Esophagus squamous epithelium (tissue), 5 donors: ENCODE data around the gene ZNF217. TPM values are rescaled to one million over a fixed set of nuclear protein-coding genes. Genes with fewer than 3 reads are reported as not detected.
"Not testable (repeated sequence)": the region's sequence is repeated elsewhere in the genome, so short reads cannot be mapped to it uniquely, and the experiment has no call there.

ENCODE experiments used
- DNase-seq: peaks from one replicate; lab custom pipeline; 2025; lab: John Stamatoyannopoulos, UW
- H3K27ac ChIP-seq, 4 donors: fragments of 200-600 bp; sonication (generic); one replicate each; pipeline ENCODE4 v1.5.1; 2016 to 2019; ENCODE audit warnings: mild to moderate bottlenecking in 1 of 4
- H3K27me3 ChIP-seq, 4 donors: fragments of 200-600 bp; sonication (generic); 1 replicate in 3 of 4; 2 replicates in 1 of 4; pipeline versions ENCODE4 v1.5.1 to v1.6.0; 2017 to 2021; ENCODE audit warnings: antibody characterized with exemption in 1 of 4
- H3K36me3 ChIP-seq, 3 donors: fragments of 200-600 bp; sonication (generic); one replicate each; pipeline ENCODE4 v1.5.1; 2016 to 2019
- H3K4me1 ChIP-seq, 3 donors: fragments of 200-600 bp; sonication (generic); one replicate each; pipeline ENCODE4 v1.5.1; 2017 to 2019
- H3K4me3 ChIP-seq, 4 donors: fragments of 200-600 bp; sonication (generic); 1 replicate in 3 of 4; 2 replicates in 1 of 4; pipeline ENCODE4 v1.5.1; 2016 to 2019; ENCODE audit warnings: mild to moderate bottlenecking in 2 of 4, moderate library complexity in 1 of 4
- H3K9me3 ChIP-seq, 3 donors: fragments of 200-600 bp; sonication (generic); one replicate each; pipeline ENCODE4 v1.5.1; 2016 to 2019
- POLR2A ChIP-seq, 4 donors: fragments of 450-650 bp; IDR thresholded peaks; one replicate each; pipeline ENCODE4 v1.6.1; 2017; ENCODE audit warnings: antibody characterized with exemption in 4 of 4, mild to moderate bottlenecking in 4 of 4, moderate library complexity in 3 of 4
- WGBS, 2 donors: methylation state at CpG; one replicate each; pipeline ENCODE4 v1.1.5; 2018; 5-methylcytosine and 5-hydroxymethylcytosine counted together
- intact Hi-C: fragments of 100-400 bp; cut with DNase I; formaldehyde crosslinking; loops from one replicate; pipeline ENCODE4 v1.15.0; 2022
- total RNA-seq, 4 donors: library from RNA; depleted of rRNA; stranded (reverse); fragments of >200 nt; gene quantifications; one replicate each; pipeline ENCODE4 v1.1.0, GENCODE V29; 2016
- TF ChIP-seq, protein P1 (sequence below), 6 experiments: fragments of 450-650 bp in 4 of 6; fragments of 200-600 bp in 2 of 6; sonication (generic) in 2 of 6; IDR thresholded peaks; one replicate each; pipeline ENCODE4 v1.5.1; 2016 to 2019; ENCODE audit warnings: antibody characterized with exemption in 6 of 6, mild to moderate bottlenecking in 4 of 6, moderate library complexity in 4 of 6
- donor health status: DM: yes; HTN: yes; CAD: no.

ZNF217 gene
- total RNA-seq, 4 donors from 2014 or later: 20.7 to 27.5 (median 22.2) TPM

DNA sequence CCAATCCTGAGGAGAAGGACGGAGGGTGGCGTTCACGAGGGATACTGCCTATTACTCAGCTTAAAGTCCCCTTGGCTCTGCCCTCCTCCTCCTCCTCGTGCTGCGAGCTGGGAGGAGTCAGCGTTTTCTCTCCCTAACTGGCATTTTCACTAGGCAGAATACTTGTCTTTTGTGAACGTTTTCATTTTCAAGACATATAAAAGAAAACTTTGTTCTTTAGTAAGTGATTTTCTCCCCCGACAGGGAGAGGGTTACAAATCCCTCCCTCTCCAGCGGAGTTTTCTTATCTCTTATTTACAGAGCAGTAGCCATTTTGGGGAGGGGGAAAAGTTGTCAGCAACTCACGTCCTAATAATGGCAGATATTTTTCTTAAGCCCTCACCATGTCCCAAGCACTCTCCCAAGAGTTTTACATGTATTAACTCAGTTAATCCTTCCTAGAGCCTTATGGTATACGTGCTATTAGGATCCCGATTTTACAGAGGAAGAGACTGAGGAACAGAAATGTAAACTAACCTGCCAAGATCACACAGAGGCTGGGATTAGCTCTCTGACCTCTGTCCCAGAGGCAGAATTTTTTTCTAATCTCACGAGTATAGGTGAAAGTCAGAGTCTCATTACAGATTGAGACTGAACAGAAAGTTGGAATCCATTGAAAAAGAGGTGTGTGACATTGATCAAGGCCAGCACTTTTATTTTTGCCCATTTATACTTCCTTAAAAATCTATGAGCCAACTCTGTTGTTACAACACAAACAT lies 30.0 kb upstream of the ZNF217 start:
- Histone ChIP-seq H3K27me3 (no peaks in the 10 kb centered on the region), H3K36me3 (no peaks in the 10 kb centered on the region), H3K27ac (peak overlapping the region; percentile 78 to 91 (median 90)), H3K4me1 (peaks cover 26 to 42% (median 30%) of the 10 kb centered on the region in 3 donors), H3K4me3 (peak overlapping the region; percentile 13 to 57 (median 42)), H3K9me3 (no peaks in the 10 kb centered on the region)
- intact Hi-C loops: no loop called here
- WGBS, 2 donors: 3% methylated on average over 13 of the region's 13 CpGs
- DNase-seq: no peak
- TF ChIP-seq, protein P1, sequence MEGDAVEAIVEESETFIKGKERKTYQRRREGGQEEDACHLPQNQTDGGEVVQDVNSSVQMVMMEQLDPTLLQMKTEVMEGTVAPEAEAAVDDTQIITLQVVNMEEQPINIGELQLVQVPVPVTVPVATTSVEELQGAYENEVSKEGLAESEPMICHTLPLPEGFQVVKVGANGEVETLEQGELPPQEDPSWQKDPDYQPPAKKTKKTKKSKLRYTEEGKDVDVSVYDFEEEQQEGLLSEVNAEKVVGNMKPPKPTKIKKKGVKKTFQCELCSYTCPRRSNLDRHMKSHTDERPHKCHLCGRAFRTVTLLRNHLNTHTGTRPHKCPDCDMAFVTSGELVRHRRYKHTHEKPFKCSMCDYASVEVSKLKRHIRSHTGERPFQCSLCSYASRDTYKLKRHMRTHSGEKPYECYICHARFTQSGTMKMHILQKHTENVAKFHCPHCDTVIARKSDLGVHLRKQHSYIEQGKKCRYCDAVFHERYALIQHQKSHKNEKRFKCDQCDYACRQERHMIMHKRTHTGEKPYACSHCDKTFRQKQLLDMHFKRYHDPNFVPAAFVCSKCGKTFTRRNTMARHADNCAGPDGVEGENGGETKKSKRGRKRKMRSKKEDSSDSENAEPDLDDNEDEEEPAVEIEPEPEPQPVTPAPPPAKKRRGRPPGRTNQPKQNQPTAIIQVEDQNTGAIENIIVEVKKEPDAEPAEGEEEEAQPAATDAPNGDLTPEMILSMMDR (IDR thresholded peaks at IDR 0.05): no peak
- TF ChIP-seq POLR2A (IDR thresholded peaks at IDR 0.05): peak in 1 of 4 donors; percentile 55

- intact Hi-C loops: no loop called here
- H3K4me1 ChIP-seq: peaks cover 26 to 42% (median 30%) of the 10 kb centered on the region in 3 donors
- DNase-seq: no peak
- peak overlapping the region; percentile 13 to 57 (median 42) for H3K4me3 ChIP-seq
- no peaks in the 10 kb centered on the region for H3K27me3 ChIP-seq
- 0 to 2% methylated on average over 3 of the region's 3 CpGs for WGBS, 2 donors
- H3K36me3 ChIP-seq: no peaks in the 10 kb centered on the region
- H3K9me3 ChIP-seq: no peaks in the 10 kb centered on the region
- TF ChIP-seq POLR2A (IDR thresholded peaks at IDR 0.05): no peak
- TF ChIP-seq, protein P1 (IDR thresholded peaks at IDR 0.05): no peak
- H3K27ac ChIP-seq: peak overlapping the region; percentile 78 to 91 (median 90)
Observed at GRCh38 chr20:53623134-53623453, 29.5 kb upstream of the ZNF217 start.

GRCh38 chr20:53622247-53623133 lies 28.9 kb upstream of the ZNF217 start:
- intact Hi-C loops: no loop called here
- Histone ChIP-seq H3K4me1 (peaks cover 26 to 42% (median 30%) of the 10 kb centered on the region in 3 donors), H3K27ac (peak overlapping the region; percentile 78 to 94 (median 90)), H3K27me3 (no peaks in the 10 kb centered on the region), H3K36me3 (no peaks in the 10 kb centered on the region), H3K4me3 (peak overlapping the region in 1 of 4 donors; percentile 44), H3K9me3 (no peaks in the 10 kb centered on the region)
- 30 to 35% methylated on average over 7 of the region's 7 CpGs for WGBS, 2 donors
- TF ChIP-seq, protein P1 (IDR thresholded peaks at IDR 0.05): no peak
- no peak for TF ChIP-seq POLR2A (IDR thresholded peaks at IDR 0.05)
- DNase-seq: no peak

DNA sequence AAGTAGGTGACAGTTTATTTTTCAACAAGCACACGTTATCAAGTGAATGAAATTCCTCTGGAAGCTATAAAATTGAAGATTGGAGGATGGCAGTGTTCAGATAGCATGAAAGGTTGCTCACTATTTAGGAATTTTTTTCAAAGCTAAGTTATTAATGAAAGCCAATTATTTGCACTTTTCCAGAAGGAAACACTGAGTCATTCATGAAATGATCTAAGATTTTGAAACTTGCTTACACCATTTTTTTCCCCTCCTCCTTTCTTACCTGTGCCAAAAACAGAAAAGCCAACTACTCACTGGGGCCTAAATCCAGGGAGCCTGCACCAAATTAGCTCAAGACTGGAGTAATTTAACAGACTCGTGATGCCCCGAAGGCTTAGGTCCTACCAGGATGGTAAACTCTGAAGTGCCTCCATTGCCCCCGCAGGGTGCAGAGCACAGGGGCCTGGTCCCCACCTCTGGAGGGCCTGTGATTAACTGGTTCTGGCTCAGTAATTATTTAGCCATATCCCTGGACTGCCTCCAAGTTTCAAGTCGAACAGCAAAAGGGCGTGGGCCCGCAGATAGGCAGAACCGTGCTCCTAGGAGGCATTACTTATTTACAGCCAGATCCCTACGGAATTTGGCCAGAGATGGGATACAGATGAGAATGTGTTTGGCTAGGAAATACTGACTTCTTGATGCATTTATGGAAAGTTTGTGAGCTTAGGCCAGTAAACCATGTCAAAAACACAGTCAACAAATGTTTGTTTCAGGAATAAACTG lies 28.0 kb upstream of the ZNF217 start:
- Histone ChIP-seq H3K27me3 (no peaks in the 10 kb centered on the region), H3K36me3 (no peaks in the 10 kb centered on the region), H3K4me1 (peaks cover 26 to 42% (median 30%) of the 10 kb centered on the region in 3 donors), H3K27ac (peak overlapping the region; percentile 78 to 94 (median 90)), H3K4me3 (no peak overlapping the region), H3K9me3 (no peaks in the 10 kb centered on the region)
- 9 to 13% methylated on average over 6 to 9 of the region's 9 CpGs for WGBS, 2 donors
- DNase-seq: no peak
- intact Hi-C loops: no loop called here
- TF ChIP-seq, protein P1 (IDR thresholded peaks at IDR 0.05): no peak
- peak in 1 of 4 donors; percentile 19 for TF ChIP-seq POLR2A (IDR thresholded peaks at IDR 0.05)

GRCh38 chr20:53618490-53619000 lies 24.9 kb upstream of the ZNF217 start:
- H3K4me1 ChIP-seq: peaks cover 26 to 30% (median 29%) of the 10 kb centered on the region in 3 donors
- H3K4me3 ChIP-seq, H3K27me3 ChIP-seq, H3K27ac ChIP-seq, H3K36me3 ChIP-seq, intact Hi-C loops, H3K9me3 ChIP-seq, DNase-seq: not testable (repeated sequence)
- 20 to 97% methylated on average over 1 to 7 of the region's 12 CpGs for WGBS, 2 donors
